Stimulated activated CD8-positive, alpha-beta memory T cell treated with anti-CD3 and anti-CD28 coated beads, Interleukin-4, amount 100 ng/mL, for 24 hours (primary cell): Measurements from ENCODE around the gene SMG1.

Experiments used
- DNase-seq: peaks from one replicate; pipeline ENCODE4 v3.0.0-alpha.2; 2020; ENCODE audit warnings: low read depth

The SMG1 gene

GRCh38 chr16:18846416-18846815 lies 79.8 kb downstream of the SMG1 start:
- no peak for DNase-seq

- no peak for DNase-seq
These were observed 83.6 kb downstream of the SMG1 start for GRCh38 chr16:18842565-18842964.

- no peak for DNase-seq
These were observed 84.2 kb downstream of the SMG1 start for GRCh38 chr16:18841833-18842525.

- DNase-seq = no peak
These were observed 86.7 kb downstream of the SMG1 start for GRCh38 chr16:18839555-18839954.

- no peak for DNase-seq
These were observed 89.5 kb downstream of the SMG1 start for GRCh38 chr16:18836702-18837101.

- DNase-seq = no peak
These were observed 91.3 kb downstream of the SMG1 start for GRCh38 chr16:18834864-18835263.

GRCh38 chr16:18833707-18834505 lies 92.3 kb downstream of the SMG1 start:
- no peak for DNase-seq

GRCh38 chr16:18832613-18833012 lies 93.6 kb downstream of the SMG1 start:
- no peak for DNase-seq

- DNase-seq = no peak
These were observed 94.2 kb downstream of the SMG1 start for GRCh38 chr16:18832006-18832405.

GRCh38 chr16:18829251-18829650 lies 97.0 kb downstream of the SMG1 start:
- no peak for DNase-seq

GRCh38 chr16:18827890-18828289 lies 98.3 kb downstream of the SMG1 start:
- DNase-seq = no peak

GRCh38 chr16:18816286-18816685 lies 109.9 kb downstream of the SMG1 start:
- no peak for DNase-seq

- no peak for DNase-seq
These were observed 114.3 kb downstream of the SMG1 start for GRCh38 chr16:18811925-18812324.

GRCh38 chr16:18809165-18809564 lies 117.0 kb downstream of the SMG1 start:
- no peak for DNase-seq

- no peak for DNase-seq
These were observed 120.9 kb downstream of the SMG1 start for GRCh38 chr16:18805257-18805773.

GRCh38 chr16:18804540-18804939 lies 121.7 kb downstream of the SMG1 start:
- DNase-seq = no peak

- DNase-seq = no peak
These were observed 122.4 kb downstream of the SMG1 start for GRCh38 chr16:18803569-18804462.

GRCh38 chr16:18802767-18803343 lies 123.4 kb downstream of the SMG1 start:
- no peak for DNase-seq

GRCh38 chr16:18801145-18801972 lies 124.8 kb downstream of the SMG1 start, which contains the start of gene ARL6IP1:
Gene ARL6IP1 (minus strand): TSS chr16:18801549. CDS start chr16:18801466, 83 bp downstream.
- DNase-seq = peak; percentile 98

GRCh38 chr16:18800775-18801144 lies 125.4 kb downstream of the SMG1 start:
- no peak for DNase-seq

GRCh38 chr16:18800293-18800692 lies 125.9 kb downstream of the SMG1 start:
- no peak for DNase-seq
